Neural cell (in vitro differentiated cells): Measurements from ENCODE around the gene RABGEF1.
"Not testable (repeated sequence)": the region's sequence is repeated elsewhere in the genome, so short reads cannot be mapped to it uniquely, and the experiment has no call there.

Experiments used
- CTCF ChIP-seq: fragments of 450-650 bp; IDR thresholded peaks from 2 replicates; pipeline ENCODE4 v1.5.1; 2014; ENCODE audit warnings: antibody characterized with exemption, mild to moderate bottlenecking, moderate library complexity; ENCODE audit not compliant: poor library complexity, severe bottlenecking
- EZH2 ChIP-seq: fragments of 200-600, 300-800 bp; shearing (Covaris generic), sonication (generic); IDR thresholded peaks from 2 replicates; pipeline ENCODE4 v1.6.1; 2014; ENCODE audit warnings: antibody characterized with exemption, low read length, borderline replicate concordance, mild to moderate bottlenecking; ENCODE audit not compliant: insufficient read depth, poor library complexity, severe bottlenecking
- POLR2AphosphoS5 ChIP-seq: IDR thresholded peaks from 2 replicates; pipeline ENCODE4 v1.6.1; 2012

- not testable (repeated sequence) for TF ChIP-seq CTCF, EZH2, POLR2AphosphoS5
Observed at GRCh38 chr7:66847523-66847855, 107.0 kb downstream of the RABGEF1 start.
